LNCaP clone FGC (cell line): Measurements from ENCODE around the gene IGFL1.
A peak's percentile ranks its signal among the peaks of the same experiment; 100 is the strongest.
"Not testable (repeated sequence)": the region's sequence is repeated elsewhere in the genome, so short reads cannot be mapped to it uniquely, and the experiment has no call there.

ENCODE experiments used
- DNase-seq: peaks from one replicate; pipeline ENCODE4 v3.0.0-alpha.2; 2011; ENCODE audit warnings: low read depth
- H3K4me3 ChIP-seq: 2 replicates; pipeline ENCODE4 v1.5.1; 2011; ENCODE audit warnings: mild to moderate bottlenecking, low read depth, low read length, control low read depth
- CTCF ChIP-seq: IDR thresholded peaks from 2 replicates; pipeline ENCODE4 v1.5.1; 2012; ENCODE audit warnings: mild to moderate bottlenecking; ENCODE audit not compliant: control insufficient read depth, insufficient read depth; ENCODE audit errors: extremely low read depth

Gene IGFL1

GRCh38 chr19:46269101-46269500 is 39.6 kb downstream of the IGFL1 start:
- no peak overlapping the region for H3K4me3 ChIP-seq
- no peak for TF ChIP-seq CTCF
- DNase-seq = no peak

GRCh38 chr19:46270521-46271256 is 41.1 kb downstream of the IGFL1 start:
- no peak for TF ChIP-seq CTCF
- DNase-seq = no peak
- H3K4me3 ChIP-seq = no peak overlapping the region

GRCh38 chr19:46271481-46272197 is 42.1 kb downstream of the IGFL1 start:
- H3K4me3 ChIP-seq = no peak overlapping the region

GRCh38 chr19:46273931-46274330 is 44.4 kb downstream of the IGFL1 start:
- H3K4me3 ChIP-seq = not testable (repeated sequence)

More at GRCh38 chr19:46271481-46272197, 42.1 kb downstream of the IGFL1 start:
- no peak for TF ChIP-seq CTCF
- DNase-seq = no peak

GRCh38 chr19:46279177-46279576 is 49.6 kb downstream of the IGFL1 start:
- no peak for TF ChIP-seq CTCF

More at GRCh38 chr19:46273931-46274330, 44.4 kb downstream of the IGFL1 start:
- peak; percentile 32 for DNase-seq

More at GRCh38 chr19:46279177-46279576, 49.6 kb downstream of the IGFL1 start:
- H3K4me3 ChIP-seq = no peak overlapping the region
- no peak for DNase-seq
